Neuronal stem cell (in vitro differentiated cells): Measurements from ENCODE around the gene HOXD10.

Experiments used
- DNase-seq: peaks from one replicate; pipeline ENCODE4 v3.0.0-alpha.2; 2013; ENCODE audit warnings: low spot score
- H2AFZ ChIP-seq: one replicate; pipeline ENCODE4 v1.6.1; 2013; ENCODE audit warnings: mild to moderate bottlenecking, low read length, inconsistent platforms
- H2AK5ac ChIP-seq: 2 replicates; pipeline ENCODE4 v1.6.1; 2013; ENCODE audit warnings: low read depth, mild to moderate bottlenecking, inconsistent platforms, low read length, moderate library complexity, mixed read lengths
- H2BK120ac ChIP-seq: 2 replicates; pipeline ENCODE4 v1.6.1; 2013; ENCODE audit warnings: low read depth, mild to moderate bottlenecking, inconsistent platforms, low read length, moderate library complexity, mixed read lengths
- H2BK12ac ChIP-seq: one replicate; pipeline ENCODE4 v1.6.1; 2013; ENCODE audit warnings: low read length, inconsistent platforms
- H2BK15ac ChIP-seq: 2 replicates; pipeline ENCODE4 v1.6.1; 2013; ENCODE audit warnings: mild to moderate bottlenecking, low read length, inconsistent platforms, mixed read lengths
- H2BK5ac ChIP-seq: one replicate; pipeline ENCODE4 v1.6.1; 2013; ENCODE audit warnings: inconsistent platforms, mild to moderate bottlenecking, low read length, moderate library complexity
- H3K14ac ChIP-seq: one replicate; pipeline ENCODE4 v1.6.1; 2013; ENCODE audit warnings: low read length, inconsistent platforms
- H3K18ac ChIP-seq: 2 replicates; pipeline ENCODE4 v1.6.1; 2013; ENCODE audit warnings: low read length, inconsistent platforms
- H3K23ac ChIP-seq: 2 replicates; pipeline ENCODE4 v1.6.1; 2013; ENCODE audit warnings: low read depth, mild to moderate bottlenecking, mixed read lengths, low read length, inconsistent platforms; ENCODE audit not compliant: poor library complexity
- H3K27ac ChIP-seq: replicated peaks from 3 replicates; pipeline ENCODE4 v1.5.1; 2013; ENCODE audit warnings: low read length, inconsistent platforms
- H3K27me3 ChIP-seq, 3 experiments: 2 replicates each; pipeline ENCODE4 v1.6.1; 2013; ENCODE audit warnings: low read length in 3 of 3, mild to moderate bottlenecking in 2 of 3, inconsistent platforms in 1 of 3, low read depth in 1 of 3, mixed read lengths in 1 of 3, moderate library complexity in 1 of 3; ENCODE audit not compliant: control insufficient read depth in 3 of 3, insufficient read depth in 3 of 3
- H3K36me3 ChIP-seq, 2 donors: replicated peaks in 1 of 2; 2 replicates each; pipeline ENCODE4 v1.6.1; 2013; ENCODE audit warnings: low read length in 2 of 2; ENCODE audit not compliant: control insufficient read depth in 2 of 2, insufficient read depth in 2 of 2
- H3K4ac ChIP-seq: 2 replicates; pipeline ENCODE4 v1.6.1; 2013; ENCODE audit warnings: inconsistent platforms, mild to moderate bottlenecking, low read length, moderate library complexity
- H3K4me1 ChIP-seq, 2 donors: 1 replicate in 1 of 2; 2 replicates in 1 of 2; pipeline ENCODE4 v1.6.1; 2013; ENCODE audit warnings: low read length in 2 of 2, low read depth in 1 of 2; ENCODE audit not compliant: control insufficient read depth in 2 of 2, insufficient read depth in 1 of 2
- H3K4me2 ChIP-seq: one replicate; pipeline ENCODE4 v1.6.1; 2013; ENCODE audit warnings: mild to moderate bottlenecking, low read length, inconsistent platforms; ENCODE audit not compliant: insufficient read depth, poor library complexity, severe bottlenecking
- H3K4me3 ChIP-seq, 2 donors: 2 replicates each; pipeline ENCODE4 v1.5.1; 2013; ENCODE audit warnings: low read length in 2 of 2, mild to moderate bottlenecking in 2 of 2, inconsistent platforms in 1 of 2, moderate library complexity in 1 of 2
- H3K79me1 ChIP-seq: one replicate; pipeline ENCODE4 v1.6.1; 2013; ENCODE audit warnings: low read depth, mild to moderate bottlenecking, inconsistent platforms, low read length, moderate library complexity
- H3K9ac ChIP-seq: one replicate; pipeline ENCODE4 v1.6.1; 2013; ENCODE audit warnings: mild to moderate bottlenecking, low read depth, low read length, inconsistent platforms; ENCODE audit not compliant: poor library complexity
- H3K9me3 ChIP-seq, 2 donors: replicated peaks in 1 of 2; 2 replicates each; pipeline versions ENCODE3 to v1.6.1; 2013; ENCODE audit warnings: low read length in 2 of 2, mild to moderate bottlenecking in 2 of 2, inconsistent platforms in 1 of 2, low read depth in 1 of 2, mixed read lengths in 1 of 2, moderate library complexity in 1 of 2; ENCODE audit not compliant: control insufficient read depth in 2 of 2, insufficient read depth in 1 of 2
- H4K8ac ChIP-seq: one replicate; pipeline ENCODE4 v1.6.1; 2013; ENCODE audit warnings: low read depth, mild to moderate bottlenecking, inconsistent platforms, low read length, moderate library complexity
- H4K91ac ChIP-seq: one replicate; pipeline ENCODE4 v1.6.1; 2013; ENCODE audit warnings: low read length, low read depth, mild to moderate bottlenecking, inconsistent platforms; ENCODE audit not compliant: poor library complexity
- WGBS, 2 donors: extraction: QIAGEN DNeasy Blood & Tissue Kit; methylation state at CpG; one replicate each; pipeline ENCODE4 v1.1.7; 2013; ENCODE audit warnings: missing lambda C conversion rate in 2 of 2, mixed read lengths in 1 of 2; ENCODE audit not compliant: insufficient read length in 2 of 2, insufficient replicate concordance in 1 of 2; ENCODE audit errors: extremely low coverage in 2 of 2; 5-methylcytosine and 5-hydroxymethylcytosine counted together

HOXD10 gene

GRCh38 chr2:176157499-176158185 lies 41.1 kb downstream of the HOXD10 start:
- Histone ChIP-seq H3K79me1 (no peaks in the 10 kb centered on the region), H2AK5ac (no peak overlapping the region), H3K18ac (no peak overlapping the region), H3K23ac (no peak overlapping the region), H4K8ac (no peak overlapping the region), H3K14ac (no peak overlapping the region), H3K27ac (no peak overlapping the region), H2BK15ac (no peak overlapping the region), H3K4ac (no peak overlapping the region), H3K27me3 (peaks cover 71 to 100% (median 97%) of the 10 kb centered on the region in 3 experiments), H2AFZ (peak overlapping the region; percentile 94), H3K9me3 (peaks cover 0 to 11% of the 10 kb centered on the region in 2 donors), H2BK12ac (no peak overlapping the region), H3K4me1 (peaks cover 0 to 16% of the 10 kb centered on the region in 2 donors), H4K91ac (no peak overlapping the region), H2BK120ac (no peak overlapping the region), H3K9ac (peak overlapping the region; percentile 74), H2BK5ac (no peak overlapping the region), H3K36me3 (no peaks in the 10 kb centered on the region), H3K4me2 (no peak overlapping the region), H3K4me3 (peak overlapping the region in 1 of 2 donors; percentile 24)
- WGBS, 2 donors = no CpG with 5 or more reads among the region's 43 CpGs
- DNase-seq = no peak

DNA sequence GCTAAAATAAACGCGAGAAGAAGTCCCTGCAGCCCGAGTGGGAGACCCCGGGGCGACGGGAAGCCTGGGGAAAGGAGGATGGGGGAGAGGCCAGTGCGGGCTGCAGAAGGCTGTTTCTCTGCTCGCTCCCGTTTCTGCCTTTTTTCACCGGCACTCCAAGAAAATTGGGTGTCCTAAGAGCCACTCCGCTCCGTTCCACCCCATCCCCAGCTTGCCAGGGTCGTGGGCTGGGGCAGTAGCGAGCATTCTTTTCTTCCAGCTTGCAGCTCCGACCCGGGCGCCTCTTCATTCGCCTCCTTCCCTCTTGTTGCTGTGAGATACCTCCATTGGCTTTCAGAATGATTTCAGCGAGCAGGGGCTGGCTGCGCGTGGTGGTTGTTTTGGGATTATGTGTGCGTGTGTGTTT lies 41.6 kb downstream of the HOXD10 start:
- no peaks in the 10 kb centered on the region for H3K36me3 ChIP-seq
- H3K27me3 ChIP-seq = peaks cover 70 to 100% (median 97%) of the 10 kb centered on the region in 3 experiments
- no peak overlapping the region for H3K14ac ChIP-seq
- H3K9me3 ChIP-seq = peaks cover under 1 to 11% of the 10 kb centered on the region in 2 donors
- no peak overlapping the region for H2BK120ac ChIP-seq
- no peak for DNase-seq
- no peak overlapping the region for H4K91ac ChIP-seq
- H3K4me3 ChIP-seq = peak overlapping the region; percentile 24 to 53
- no peak overlapping the region for H3K18ac ChIP-seq
- no peak overlapping the region for H3K23ac ChIP-seq
- H3K27ac ChIP-seq = no peak overlapping the region
- H2BK15ac ChIP-seq = no peak overlapping the region
- no peak overlapping the region for H3K4me2 ChIP-seq
- peaks cover 0 to 16% of the 10 kb centered on the region in 2 donors for H3K4me1 ChIP-seq
- no peak overlapping the region for H2BK5ac ChIP-seq
- no peak overlapping the region for H3K9ac ChIP-seq
- H4K8ac ChIP-seq = no peak overlapping the region
- H2AFZ ChIP-seq = peak overlapping the region; percentile 94
- no peak overlapping the region for H2AK5ac ChIP-seq
- no peak overlapping the region for H3K4ac ChIP-seq
- no CpG with 5 or more reads among the region's 22 CpGs for WGBS, 2 donors
- H3K79me1 ChIP-seq = no peaks in the 10 kb centered on the region
- H2BK12ac ChIP-seq = no peak overlapping the region

DNA sequence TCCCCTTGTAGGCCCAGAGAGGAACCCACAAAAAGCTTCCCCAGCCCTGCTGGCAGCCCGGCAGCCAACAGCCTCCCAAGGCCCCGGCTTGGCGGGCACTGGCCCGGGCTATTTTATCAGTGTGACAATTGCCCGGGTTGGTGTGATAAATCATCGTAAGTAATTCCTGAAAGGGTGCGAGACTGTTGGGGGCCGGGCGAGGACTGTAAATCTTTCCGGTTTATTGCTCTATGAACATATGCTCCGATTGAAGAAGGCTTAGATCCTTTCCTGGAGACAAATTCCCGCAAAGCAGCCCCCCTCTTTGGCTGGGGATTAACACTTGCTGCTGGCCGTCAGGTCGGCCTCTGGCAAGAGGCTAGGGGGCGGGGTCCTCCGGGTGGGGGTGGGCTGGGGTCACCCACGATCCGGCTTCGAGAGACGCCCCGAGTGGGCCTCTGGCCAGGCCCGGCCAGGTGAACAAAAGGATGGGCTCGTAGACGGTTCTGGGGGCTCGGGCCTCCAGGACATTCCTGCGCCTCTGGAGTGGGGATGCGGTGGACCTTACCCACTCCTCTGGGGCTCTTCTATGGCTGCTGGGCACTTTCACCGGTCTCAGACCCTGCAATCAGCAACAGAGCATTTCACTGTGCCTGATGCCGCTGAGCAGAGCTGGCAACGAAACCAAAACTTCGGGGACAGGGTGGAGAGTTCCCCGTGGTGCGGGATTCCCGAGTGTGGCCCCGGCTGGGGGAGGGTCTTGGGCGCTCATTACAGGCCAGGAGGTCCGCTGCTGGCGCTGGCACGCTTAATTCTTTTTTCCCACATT lies 42.5 kb downstream of the HOXD10 start:
- Histone ChIP-seq H3K14ac (no peak overlapping the region), H3K27ac (no peak overlapping the region), H3K9ac (no peak overlapping the region), H3K9me3 (peaks cover 9 to 13% of the 10 kb centered on the region in 2 donors), H2BK15ac (no peak overlapping the region), H3K18ac (no peak overlapping the region), H2BK12ac (no peak overlapping the region), H3K36me3 (no peaks in the 10 kb centered on the region), H3K4ac (no peak overlapping the region), H3K23ac (peak overlapping the region; percentile 14), H3K4me1 (peaks cover 0 to 16% of the 10 kb centered on the region in 2 donors), H2AK5ac (no peak overlapping the region), H3K79me1 (no peaks in the 10 kb centered on the region), H4K91ac (no peak overlapping the region), H3K4me3 (no peak overlapping the region), H2BK5ac (no peak overlapping the region), H2BK120ac (no peak overlapping the region), H4K8ac (no peak overlapping the region), H3K27me3 (peaks cover 73 to 100% (median 98%) of the 10 kb centered on the region in 3 experiments), H3K4me2 (no peak overlapping the region), H2AFZ (peak overlapping the region; percentile 82)
- no CpG with 5 or more reads among the region's 39 CpGs for WGBS, 2 donors
- DNase-seq = no peak

DNA sequence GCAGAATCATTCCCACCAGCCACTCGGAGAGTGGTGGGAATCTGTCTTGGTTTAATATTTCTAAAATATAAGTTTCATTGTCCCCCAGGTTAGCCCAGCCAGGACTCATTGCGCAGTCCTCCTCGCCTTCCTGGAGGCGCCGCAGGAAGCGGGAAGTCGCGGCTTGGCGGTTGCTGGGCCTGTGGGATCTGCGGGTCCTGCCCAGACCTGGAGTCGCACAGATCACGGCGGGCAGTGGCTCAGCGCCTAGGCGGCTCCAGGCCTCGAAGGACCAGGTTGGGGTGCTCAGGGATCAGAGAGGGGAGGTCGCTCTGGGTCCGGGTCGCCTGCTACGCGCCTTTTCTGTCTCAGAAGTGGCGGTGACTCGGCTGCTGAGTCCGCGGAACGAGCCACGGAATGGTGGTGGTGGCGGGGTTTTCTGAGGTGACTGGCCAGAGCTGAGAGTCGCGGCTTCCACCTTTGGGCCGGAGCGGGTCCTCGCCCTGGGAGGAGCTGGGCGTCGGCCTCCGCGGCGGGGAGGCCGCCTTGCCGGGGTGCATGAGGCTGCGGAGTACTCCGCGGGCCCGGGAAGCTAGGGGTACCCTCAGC lies 43.2 kb downstream of the HOXD10 start:
- H2BK15ac ChIP-seq = no peak overlapping the region
- peak overlapping the region in 1 of 2 donors; percentile 20 for H3K4me3 ChIP-seq
- no peak overlapping the region for H3K27ac ChIP-seq
- peaks cover 0 to 16% of the 10 kb centered on the region in 2 donors for H3K4me1 ChIP-seq
- peak overlapping the region; percentile 14 for H3K18ac ChIP-seq
- H4K8ac ChIP-seq = no peak overlapping the region
- no peak overlapping the region for H3K23ac ChIP-seq
- H3K4ac ChIP-seq = no peak overlapping the region
- H2AFZ ChIP-seq = peak overlapping the region; percentile 82
- H3K14ac ChIP-seq = no peak overlapping the region
- no CpG with 5 or more reads among the region's 44 CpGs for WGBS, 2 donors
- DNase-seq = no peak
- H3K79me1 ChIP-seq = no peaks in the 10 kb centered on the region
- H2AK5ac ChIP-seq = no peak overlapping the region
- H2BK12ac ChIP-seq = no peak overlapping the region
- peaks cover 13 to 16% of the 10 kb centered on the region in 2 donors for H3K9me3 ChIP-seq
- H3K36me3 ChIP-seq = no peaks in the 10 kb centered on the region
- no peak overlapping the region for H2BK120ac ChIP-seq
- no peak overlapping the region for H4K91ac ChIP-seq
- H2BK5ac ChIP-seq = no peak overlapping the region
- peaks cover 76 to 100% (median 99%) of the 10 kb centered on the region in 3 experiments for H3K27me3 ChIP-seq
- no peak overlapping the region for H3K9ac ChIP-seq
- no peak overlapping the region for H3K4me2 ChIP-seq
